Renal cortex interstitium (tissue), 11 donors: ENCODE data around the gene CCDC183. TPM values are rescaled to one million over a fixed set of nuclear protein-coding genes. Genes with fewer than 3 reads are reported as not detected.
A peak's percentile ranks its signal among the peaks of the same experiment; 100 is the strongest.
"Not testable (repeated sequence)": the region's sequence is repeated elsewhere in the genome, so short reads cannot be mapped to it uniquely, and the experiment has no call there.

Source experiments
- DNase-seq, 11 donors: peaks; one replicate each; pipeline ENCODE4 v3.0.0-alpha.2; 2013; ENCODE audit warnings: low read depth in 9 of 11, low spot score in 4 of 11; ENCODE audit errors: extremely low read depth in 1 of 11
- polyA plus RNA-seq, 3 donors: library from polyadenylated mRNA; unstranded; fragments of 120-200 nt; gene quantifications; one replicate each; pipeline ENCODE4 v1.2.1, GENCODE V29; 2013; ENCODE audit not compliant: insufficient read length in 3 of 3

CCDC183 gene
- polyA plus RNA-seq, 3 donors, result 3.1 to 7.4 (median 5.8) TPM

GRCh38 chr9:136794281-136794999 is 1.7 kb upstream of the CCDC183 start:
- no peak for DNase-seq

- DNase-seq, result no peak
Measured at GRCh38 chr9:136795000-136795348, 1.2 kb upstream of the CCDC183 start.

DNA sequence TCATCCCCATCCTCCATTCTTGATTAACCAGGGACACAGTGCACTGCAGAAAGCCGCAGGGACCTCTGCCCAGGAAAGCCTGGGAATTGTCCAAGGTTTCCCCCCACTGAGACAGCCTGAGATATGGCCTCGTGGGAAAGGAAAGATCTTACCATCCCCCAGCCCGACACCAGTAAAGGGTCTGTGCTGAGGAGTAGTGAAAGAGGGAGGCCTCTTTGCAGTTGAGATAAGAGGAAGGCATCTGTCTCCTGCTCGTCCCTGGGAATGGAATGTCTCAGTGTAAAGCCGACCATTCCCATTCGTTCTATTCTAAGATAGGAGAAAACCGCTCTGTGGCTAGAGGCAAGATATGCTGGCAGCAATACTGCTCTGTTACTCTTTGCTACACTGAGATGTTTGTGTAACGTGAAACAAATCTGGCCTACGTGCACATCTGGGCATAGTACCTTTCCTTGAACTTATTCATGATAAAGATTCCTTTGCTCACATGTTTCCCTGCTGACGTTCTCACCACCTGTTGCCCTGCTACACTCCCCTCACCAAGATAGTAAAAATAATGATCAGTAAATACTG is 723 bp downstream of the CCDC183 start:
- DNase-seq, result not testable (repeated sequence)

DNA sequence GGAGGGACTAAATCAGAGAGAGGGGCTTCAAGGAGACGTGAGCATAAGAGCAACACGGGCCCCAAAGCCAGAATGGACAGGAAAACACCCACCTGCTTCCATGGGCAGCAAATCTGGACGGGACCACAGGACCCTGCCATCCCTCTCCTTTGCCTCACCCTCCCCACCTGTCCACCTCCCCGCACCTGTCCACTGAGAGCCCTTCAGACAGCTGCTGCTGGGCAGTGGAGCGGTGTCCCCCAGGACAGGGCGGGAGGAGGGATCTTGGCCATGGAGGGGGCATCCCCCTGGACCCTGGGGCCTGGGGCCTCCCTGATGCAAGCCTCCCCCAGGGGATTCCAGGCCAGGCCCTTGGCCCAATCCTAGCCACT is 2.6 kb downstream of the CCDC183 start:
- no peak for DNase-seq

DNA sequence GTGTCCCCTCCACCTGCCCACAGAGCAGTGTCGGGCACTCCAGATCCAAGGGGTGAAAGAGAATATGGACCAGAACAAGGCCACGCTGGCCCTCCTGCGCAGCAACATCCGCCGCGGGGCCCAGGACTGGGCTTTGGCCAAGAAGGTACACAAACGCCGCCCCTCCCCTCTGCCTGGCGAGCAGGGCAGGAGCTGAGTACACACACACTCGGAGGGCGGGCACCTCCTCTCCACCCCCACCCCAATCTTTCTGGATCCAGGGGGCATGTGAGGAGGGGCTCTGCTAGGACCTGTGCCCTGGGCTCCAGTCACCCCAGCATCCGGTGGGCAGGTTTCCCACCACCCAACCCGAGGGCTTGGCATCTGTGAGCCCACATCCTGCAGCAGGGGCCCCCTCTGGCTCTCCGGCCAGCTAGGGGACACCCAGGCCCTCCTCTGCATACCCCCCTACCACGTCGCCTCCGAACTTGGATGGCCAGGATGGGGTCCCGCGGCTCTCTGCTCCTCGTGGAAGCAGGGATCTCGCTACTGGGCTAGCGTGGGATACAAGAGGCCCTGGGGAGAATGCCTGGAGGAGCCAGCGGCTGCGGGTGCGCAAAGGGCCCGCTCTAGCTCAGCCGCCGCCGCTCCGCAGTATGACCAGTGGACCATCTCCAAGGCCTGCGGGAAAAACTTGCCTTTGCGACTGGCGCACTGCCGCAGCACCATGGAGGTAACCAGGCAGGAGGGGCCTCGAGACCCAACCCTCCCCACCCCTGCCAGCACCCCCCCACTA is 3.1 kb downstream of the CCDC183 start:
- no peak for DNase-seq

DNA sequence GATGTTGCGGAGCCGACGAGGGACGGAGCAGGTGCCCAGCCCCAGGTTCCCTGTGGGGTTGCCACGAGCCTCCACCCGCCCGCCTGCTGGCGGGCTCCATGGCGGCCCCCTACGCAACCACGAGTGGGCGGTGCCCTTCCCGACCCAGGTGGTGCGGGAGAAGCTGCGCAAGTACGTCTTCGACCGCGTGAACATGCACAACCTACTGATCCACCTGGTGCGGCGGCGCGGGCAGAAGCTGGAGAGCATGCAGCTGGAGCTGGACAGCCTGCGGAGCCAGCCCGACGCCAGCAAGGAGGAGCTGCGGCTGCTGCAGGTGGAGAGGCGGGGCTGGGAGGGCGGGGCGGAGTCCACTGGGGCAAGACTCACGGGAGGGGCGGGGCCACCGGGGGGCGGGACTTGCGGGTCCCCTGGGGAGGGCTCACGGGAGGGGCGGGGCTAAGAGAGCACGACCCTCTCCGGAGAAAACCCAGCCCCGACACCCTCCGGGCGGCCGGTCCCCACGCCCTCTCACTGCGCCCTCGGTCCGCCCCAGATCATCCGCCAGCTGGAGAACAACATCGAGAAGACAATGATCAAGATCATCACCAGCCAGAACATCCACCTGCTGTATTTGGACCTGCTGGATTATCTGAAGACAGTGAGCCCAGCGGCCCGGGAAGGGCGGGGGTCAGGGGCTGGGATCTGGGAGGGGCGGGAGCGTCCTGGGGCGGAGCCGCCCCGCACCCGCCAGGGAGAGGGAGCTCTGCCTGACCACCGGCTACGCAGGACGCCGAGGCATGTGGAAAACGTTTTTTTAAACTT is 3.9 kb downstream of the CCDC183 start:
- DNase-seq, result peak in 6 of 11 donors; percentile 75 to 86 (median 79)

GRCh38 chr9:136802321-136802720 is 6.2 kb downstream of the CCDC183 start:
- no peak for DNase-seq

DNA sequence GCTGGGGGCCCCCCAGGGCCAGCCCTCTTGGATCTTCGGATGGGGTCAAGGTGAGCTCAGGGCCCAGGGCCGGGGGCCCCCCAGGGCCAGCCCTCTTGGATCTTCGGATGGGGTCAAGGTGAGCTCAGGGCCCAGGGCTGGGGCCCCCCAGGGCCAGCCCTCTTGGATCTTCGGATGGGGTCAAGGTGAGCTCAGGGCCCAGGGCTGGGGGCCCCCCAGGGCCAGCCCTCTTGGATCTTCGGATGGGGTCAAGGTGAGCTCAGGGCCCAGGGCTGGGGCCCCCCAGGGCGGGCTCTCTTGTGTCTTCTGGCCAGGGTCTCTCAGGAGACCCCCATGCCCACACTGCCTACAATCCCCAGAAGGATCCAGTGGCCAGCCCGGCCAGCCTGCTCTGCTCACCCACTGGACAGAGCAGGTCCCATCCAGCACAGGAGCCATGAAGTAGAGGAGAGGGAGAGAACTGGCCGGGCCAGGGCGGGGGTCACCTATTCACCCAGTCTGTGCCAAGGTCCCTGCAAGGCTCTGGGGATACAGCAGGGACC is 6.9 kb downstream of the CCDC183 start:
- not testable (repeated sequence) for DNase-seq

GRCh38 chr9:136803551-136804508 is 7.7 kb downstream of the CCDC183 start:
- DNase-seq, result no peak

DNA sequence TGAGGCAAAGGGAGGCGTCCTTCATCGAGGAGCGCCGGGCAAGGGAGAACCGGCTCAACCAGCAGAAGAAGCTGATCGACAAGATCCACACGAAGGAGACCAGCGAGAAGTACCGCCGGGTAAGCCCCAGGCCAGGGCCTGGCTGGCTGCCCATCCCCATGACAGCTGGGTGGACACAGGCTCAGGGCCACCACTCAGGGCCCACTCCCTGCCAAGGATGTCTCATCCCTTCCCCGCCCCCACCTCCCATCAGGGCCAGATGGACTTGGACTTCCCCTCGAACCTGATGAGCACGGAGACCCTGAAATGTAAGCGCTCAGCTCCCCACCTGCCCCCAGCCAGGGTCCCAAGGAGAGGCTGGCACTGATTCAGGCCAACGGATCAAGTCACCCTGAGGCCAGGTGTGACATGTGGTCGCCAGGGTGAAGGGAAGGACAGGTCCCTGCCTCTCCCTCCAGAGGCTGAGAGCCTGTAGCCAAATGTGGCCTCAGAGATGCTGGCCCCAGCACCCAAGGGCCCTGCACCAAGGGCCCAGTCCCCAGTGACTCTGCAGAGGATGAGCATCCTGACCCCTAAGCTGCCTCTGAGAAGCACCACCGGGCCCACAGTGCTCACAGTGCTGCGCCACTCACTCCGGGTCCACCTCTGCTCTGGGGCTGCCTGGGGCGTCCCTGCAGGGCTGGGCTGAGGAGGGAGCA is 8.5 kb downstream of the CCDC183 start:
- no peak for DNase-seq

DNA sequence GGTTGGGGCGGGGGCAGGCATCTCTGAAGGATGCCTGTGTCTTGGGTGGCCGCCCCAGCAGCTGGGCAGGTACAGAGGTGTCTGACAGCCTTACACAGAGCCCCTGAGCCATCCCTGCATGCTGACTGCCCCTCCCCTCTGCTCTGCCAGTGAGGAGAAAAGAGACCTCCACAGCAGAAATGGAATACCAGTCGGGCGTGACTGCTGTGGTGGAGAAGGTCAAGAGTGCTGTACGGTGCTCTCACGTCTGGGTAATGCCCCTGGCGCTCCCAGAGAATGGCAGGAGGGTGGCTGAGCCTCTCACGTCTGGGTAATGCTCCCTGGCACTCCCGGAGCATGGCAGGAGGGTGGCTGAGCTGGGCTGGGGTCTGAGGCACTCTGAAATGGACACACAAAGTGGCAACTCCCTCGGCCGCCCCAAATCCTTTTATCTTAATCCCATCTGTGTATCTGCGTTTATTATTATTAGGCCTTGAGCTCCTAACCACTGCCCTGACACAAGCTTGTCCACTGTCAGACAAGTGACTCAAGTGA is 9.1 kb downstream of the CCDC183 start:
- DNase-seq, result no peak

GRCh38 chr9:136806067-136806466 is 9.9 kb downstream of the CCDC183 start:
- DNase-seq, result no peak

DNA sequence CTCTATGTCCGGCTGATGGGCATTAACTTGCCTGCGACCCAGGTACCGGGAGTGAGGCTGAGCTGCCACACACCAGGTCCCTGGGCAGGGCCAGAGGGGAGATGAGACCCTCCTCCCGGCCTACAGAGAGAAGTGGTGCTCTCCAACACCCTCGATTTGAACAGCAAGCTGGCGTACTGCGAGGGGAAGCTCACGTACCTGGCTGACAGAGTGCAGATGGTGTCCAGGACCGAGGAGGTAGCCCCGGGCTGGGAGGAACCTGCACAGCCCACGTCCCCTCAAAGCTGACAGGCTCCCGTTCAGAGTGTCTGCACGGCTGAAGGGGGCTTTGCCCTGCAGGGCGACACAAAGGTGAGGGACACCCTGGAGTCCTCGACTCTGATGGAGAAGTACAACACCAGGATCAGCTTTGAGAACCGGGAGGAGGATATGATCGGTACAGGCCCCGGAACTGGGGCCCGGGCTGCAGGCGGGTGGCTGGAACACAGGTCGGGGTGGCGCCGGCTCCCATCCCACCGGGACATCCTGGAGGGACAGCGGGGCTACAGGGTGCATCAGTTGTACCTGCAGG is 10.6 kb downstream of the CCDC183 start:
- DNase-seq, result no peak

DNA sequence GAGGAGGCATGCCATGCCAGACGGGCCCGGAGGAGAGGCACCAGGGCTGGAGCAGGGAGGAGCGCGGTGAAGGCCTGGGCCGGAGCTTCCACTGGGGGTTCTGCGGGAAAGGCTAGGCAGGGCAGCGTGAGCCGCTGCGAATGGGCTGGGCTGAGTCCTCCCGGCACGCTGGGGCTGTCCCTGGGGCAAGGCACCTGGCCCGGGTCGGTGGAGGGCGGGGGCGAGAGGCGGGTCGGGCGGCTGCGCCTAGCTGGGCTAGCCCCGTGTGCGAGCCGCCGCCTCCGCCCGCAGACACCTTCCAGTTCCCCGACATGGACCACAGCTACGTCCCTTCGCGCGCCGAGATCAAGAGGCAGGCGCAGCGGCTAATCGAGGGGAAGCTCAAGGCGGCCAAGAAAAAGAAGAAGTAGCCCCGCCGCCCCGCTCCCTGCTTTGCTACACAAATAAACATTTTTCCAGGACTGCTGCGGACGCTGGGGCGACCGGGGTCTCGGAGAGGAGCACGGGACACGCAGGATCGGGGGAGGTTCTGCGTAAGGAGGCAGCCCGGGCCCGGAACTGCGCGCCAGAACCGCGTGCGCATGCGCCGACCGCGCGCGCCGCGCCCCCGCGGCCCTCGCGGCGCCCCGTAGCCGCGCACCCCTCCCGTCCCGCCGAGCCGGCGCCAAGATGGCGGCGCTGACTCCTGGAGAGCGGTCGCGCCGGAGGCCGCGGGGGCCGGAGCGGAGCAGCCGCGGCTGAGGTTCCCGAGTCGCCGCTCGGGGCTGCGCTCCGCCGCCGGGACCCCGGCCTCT is 11.3 kb downstream of the CCDC183 start, which contains the start of gene RABL6:
Gene RABL6, plus strand, starts transcription at position 668 of the 794 bp plus-strand sequence. CDS start 249 bp downstream, outside the sequence.
- DNase-seq, result peak in 3 of 11 donors; percentile 55 to 76 (median 67)

GRCh38 chr9:136808075-136808805 is 12.1 kb downstream of the CCDC183 start:
- DNase-seq, result no peak

GRCh38 chr9:136808806-136809158 is 12.6 kb downstream of the CCDC183 start:
- no peak for DNase-seq
